Gastrocnemius medialis (tissue), 4 donors: ENCODE measurements around the gene RAD51B. TPM values are rescaled to one million over a fixed set of nuclear protein-coding genes. Genes with fewer than 3 reads are reported as not detected.

ENCODE experiments used
- ATAC-seq, 2 donors: fragments of 150-250 bp; one replicate each; pipeline ENCODE4 v1.9.1; 2016
- DNase-seq, 2 donors: peaks; one replicate each; pipeline ENCODE4 v3.0.0-alpha.2; 2019
- H3K27ac ChIP-seq, 4 donors: fragments of 200-600 bp; sonication (generic); 1 replicate in 1 of 4; 2 replicates in 3 of 4; pipeline ENCODE4 v1.5.1; 2016 to 2018; ENCODE audit warnings: mild to moderate bottlenecking in 2 of 4, moderate library complexity in 1 of 4
- H3K27me3 ChIP-seq, 3 donors: fragments of 200-600 bp; sonication (generic) in 2 of 3; 1 replicate in 1 of 3; 2 replicates in 2 of 3; pipeline versions ENCODE4 v1.5.1 to v1.6.0; 2016 to 2019; ENCODE audit warnings: mild to moderate bottlenecking in 1 of 3, moderate library complexity in 1 of 3
- H3K36me3 ChIP-seq, 2 donors: fragments of 200-600 bp; sonication (generic) in 1 of 2; one replicate each; pipeline ENCODE4 v1.5.1; 2017 to 2018
- H3K4me1 ChIP-seq, 2 donors: fragments of 200-600 bp; sonication (generic) in 1 of 2; one replicate each; pipeline ENCODE4 v1.5.1; 2016 to 2017; ENCODE audit warnings: mild to moderate bottlenecking in 2 of 2
- H3K4me3 ChIP-seq, 4 donors: fragments of 200-600 bp; sonication (generic) in 3 of 4; 1 replicate in 1 of 4; 2 replicates in 3 of 4; pipeline ENCODE4 v1.5.1; 2016 to 2019; ENCODE audit warnings: mild to moderate bottlenecking in 2 of 4
- H3K9me3 ChIP-seq, 3 donors: fragments of 200-600 bp; sonication (generic) in 2 of 3; 1 replicate in 1 of 3; 2 replicates in 2 of 3; pipeline ENCODE4 v1.5.1; 2016 to 2019
- POLR2A ChIP-seq, 2 donors: fragments of 450-650 bp; IDR thresholded peaks; one replicate each; pipeline ENCODE4 v1.6.1; 2017; ENCODE audit warnings: antibody characterized with exemption in 2 of 2, mild to moderate bottlenecking in 2 of 2, moderate library complexity in 2 of 2
- in situ Hi-C, 4 donors: fragments of 200-750 bp; cut with MboI; loops; one replicate each; pipeline versions ENCODE4 v1.15.0 to v1.8.0; 2017; ENCODE audit warnings: low sequenced_read_pairs in 4 of 4
- intact Hi-C: fragments of 100-400 bp; cut with DNase I; formaldehyde crosslinking; loops from one replicate; pipeline ENCODE4 v1.15.1; 2023; ENCODE audit warnings: low total_unique reads
- total RNA-seq, 4 donors: library from RNA; depleted of rRNA; stranded (reverse); fragments of >200 nt; gene quantifications; one replicate each; pipeline versions ENCODE4 v1.1.0 to v1.2.3, GENCODE V29; 2016
- TF ChIP-seq, protein P1 (sequence below), 5 experiments: fragments of 450-650 bp in 3 of 5; fragments of 200-600 bp in 2 of 5; sonication (generic) in 2 of 5; IDR thresholded peaks in 4 of 5; conservative IDR thresholded peaks in 1 of 5; 1 replicate in 4 of 5; 2 replicates in 1 of 5; pipeline ENCODE4 v1.5.1; 2016 to 2019; ENCODE audit warnings: antibody characterized with exemption in 5 of 5, mild to moderate bottlenecking in 3 of 5, moderate library complexity in 3 of 5

The RAD51B gene
- total RNA-seq, 4 donors from 2014 or later: 1.6 to 3.3 (median 2.4) TPM

DNA sequence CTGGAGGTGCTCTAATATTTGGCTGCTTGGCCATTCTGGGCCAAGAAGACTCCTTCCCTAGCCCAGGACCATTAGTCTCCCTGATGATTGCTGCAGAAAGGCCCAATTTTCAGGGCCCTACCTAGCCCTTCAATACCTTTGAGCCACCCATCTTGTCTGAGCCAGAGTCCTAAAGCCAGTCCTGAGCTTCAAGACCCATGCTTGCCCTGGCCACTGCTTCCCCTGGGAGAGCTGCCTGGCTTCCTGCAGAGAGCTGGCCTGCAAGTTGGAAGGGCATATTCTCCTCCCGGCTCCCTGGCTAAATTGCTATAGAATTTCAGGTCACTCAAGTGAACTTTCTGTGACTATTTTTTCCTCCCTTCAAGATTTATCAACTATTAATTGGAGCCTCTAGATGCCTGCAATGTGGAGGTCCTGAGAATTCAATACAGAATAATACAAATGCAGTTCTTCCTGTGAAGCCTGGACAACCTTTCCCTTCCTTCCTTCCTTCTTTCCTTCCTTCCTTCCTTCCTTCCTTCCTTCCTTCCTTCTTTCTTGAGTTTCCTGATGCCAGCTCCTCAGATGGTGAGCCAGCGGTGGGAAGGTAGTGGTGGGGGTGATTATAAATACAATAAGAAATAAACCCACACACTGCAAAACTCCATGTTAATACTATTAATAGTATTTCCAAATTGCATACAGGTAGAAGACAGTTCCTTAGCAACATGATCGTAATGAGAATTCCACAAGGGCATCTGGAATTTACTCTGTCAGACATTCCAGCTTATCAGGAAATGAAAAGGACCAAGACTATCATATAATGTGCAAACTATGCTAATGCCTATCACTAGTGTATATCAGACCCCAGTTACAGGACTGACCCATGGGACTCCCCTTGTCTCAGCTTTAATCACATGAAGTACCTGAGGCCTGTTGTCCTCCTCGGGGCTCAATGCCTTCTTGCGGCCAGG, 865.2 kb downstream of the RAD51B start:
- no peaks in the 10 kb centered on the region for H3K9me3 ChIP-seq
- DNase-seq (no peak), ATAC-seq (no peak)
- H3K4me3 ChIP-seq: no peak overlapping the region
- no peaks in the 10 kb centered on the region for H3K27me3 ChIP-seq
- intact Hi-C loops: no loop called here
- in situ Hi-C loops: no loop called here
- H3K27ac ChIP-seq: peak overlapping the region in 3 of 4 donors; percentile 66 to 77 (median 74)
- no peaks in the 10 kb centered on the region for H3K36me3 ChIP-seq
- peaks cover 30 to 35% of the 10 kb centered on the region in 2 donors for H3K4me1 ChIP-seq
- no peak for TF ChIP-seq POLR2A (IDR thresholded peaks at IDR 0.05)
- TF ChIP-seq, protein P1, sequence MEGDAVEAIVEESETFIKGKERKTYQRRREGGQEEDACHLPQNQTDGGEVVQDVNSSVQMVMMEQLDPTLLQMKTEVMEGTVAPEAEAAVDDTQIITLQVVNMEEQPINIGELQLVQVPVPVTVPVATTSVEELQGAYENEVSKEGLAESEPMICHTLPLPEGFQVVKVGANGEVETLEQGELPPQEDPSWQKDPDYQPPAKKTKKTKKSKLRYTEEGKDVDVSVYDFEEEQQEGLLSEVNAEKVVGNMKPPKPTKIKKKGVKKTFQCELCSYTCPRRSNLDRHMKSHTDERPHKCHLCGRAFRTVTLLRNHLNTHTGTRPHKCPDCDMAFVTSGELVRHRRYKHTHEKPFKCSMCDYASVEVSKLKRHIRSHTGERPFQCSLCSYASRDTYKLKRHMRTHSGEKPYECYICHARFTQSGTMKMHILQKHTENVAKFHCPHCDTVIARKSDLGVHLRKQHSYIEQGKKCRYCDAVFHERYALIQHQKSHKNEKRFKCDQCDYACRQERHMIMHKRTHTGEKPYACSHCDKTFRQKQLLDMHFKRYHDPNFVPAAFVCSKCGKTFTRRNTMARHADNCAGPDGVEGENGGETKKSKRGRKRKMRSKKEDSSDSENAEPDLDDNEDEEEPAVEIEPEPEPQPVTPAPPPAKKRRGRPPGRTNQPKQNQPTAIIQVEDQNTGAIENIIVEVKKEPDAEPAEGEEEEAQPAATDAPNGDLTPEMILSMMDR (IDR thresholded peaks at IDR 0.05 in 4 of 5, conservative IDR thresholded peaks at IDR 0.05 in 1 of 5): no peak

DNA sequence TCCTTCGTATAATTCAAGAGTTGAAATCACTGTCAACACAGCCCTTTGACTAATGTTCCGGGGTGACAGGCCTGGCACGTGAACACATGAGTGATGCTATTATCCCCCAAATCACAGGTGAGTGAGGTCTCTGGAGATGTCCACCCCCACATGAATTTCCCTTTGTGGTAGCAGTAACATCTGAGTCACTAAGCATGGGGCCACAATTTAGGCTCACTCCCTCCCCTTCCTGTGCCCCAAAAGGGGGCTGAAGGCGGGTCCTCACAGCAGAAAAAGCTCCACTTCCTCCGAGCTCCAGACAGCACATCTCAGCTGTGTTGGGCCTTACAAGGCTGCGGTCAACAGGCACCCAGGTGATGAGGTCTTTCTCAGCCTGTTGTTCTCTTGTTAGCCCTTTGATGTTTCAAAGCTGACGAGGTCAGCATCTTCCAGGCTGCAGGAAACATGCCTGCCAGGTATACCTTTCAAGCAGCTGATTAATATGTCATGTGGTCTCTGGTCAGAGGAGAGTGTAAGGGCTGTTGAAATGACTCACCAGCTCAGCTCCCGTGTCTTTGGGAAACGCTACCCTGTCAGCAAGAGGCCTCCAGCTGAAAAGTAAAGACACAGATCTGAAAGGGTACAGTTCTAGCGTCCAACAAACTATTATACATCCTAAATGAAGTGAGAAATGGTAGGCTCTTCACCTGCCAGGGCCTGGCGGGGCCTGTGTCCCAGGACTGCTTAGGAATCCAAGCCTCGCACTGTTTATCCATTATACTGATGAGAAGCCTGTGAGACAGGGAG, 866.0 kb downstream of the RAD51B start:
- DNase-seq (no peak), ATAC-seq (no peak)
- H3K27ac ChIP-seq: no peak overlapping the region
- H3K36me3 ChIP-seq: no peaks in the 10 kb centered on the region
- H3K9me3 ChIP-seq: no peaks in the 10 kb centered on the region
- intact Hi-C loops: no loop called here
- H3K4me3 ChIP-seq: no peak overlapping the region
- H3K4me1 ChIP-seq: peaks cover 30 to 34% of the 10 kb centered on the region in 2 donors
- H3K27me3 ChIP-seq: no peaks in the 10 kb centered on the region
- TF ChIP-seq POLR2A (IDR thresholded peaks at IDR 0.05): no peak
- TF ChIP-seq, protein P1 (IDR thresholded peaks at IDR 0.05 in 4 of 5, conservative IDR thresholded peaks at IDR 0.05 in 1 of 5): no peak
- in situ Hi-C loops: no loop called here

DNA sequence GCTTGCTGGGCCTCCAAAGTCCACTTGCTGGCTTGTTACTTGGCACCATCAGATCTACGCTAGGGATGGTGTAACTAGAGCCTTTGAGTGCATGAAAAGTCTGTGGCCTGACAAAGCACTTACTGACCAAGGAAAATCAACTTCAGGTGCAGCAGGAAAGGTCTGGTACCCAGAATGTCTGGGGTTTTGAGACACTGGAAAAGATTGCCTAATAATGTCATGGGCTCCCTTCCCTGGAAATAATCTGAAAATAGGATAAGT, 866.6 kb downstream of the RAD51B start:
- in situ Hi-C loops (no loop called here), intact Hi-C loops (no loop called here)
- no peaks in the 10 kb centered on the region for H3K27me3 ChIP-seq
- H3K4me3 ChIP-seq: no peak overlapping the region
- H3K9me3 ChIP-seq: no peaks in the 10 kb centered on the region
- peaks cover 28% of the 10 kb centered on the region in 2 donors for H3K4me1 ChIP-seq
- DNase-seq (no peak), ATAC-seq (no peak)
- no peak for TF ChIP-seq POLR2A (IDR thresholded peaks at IDR 0.05)
- TF ChIP-seq, protein P1 (IDR thresholded peaks at IDR 0.05 in 4 of 5, conservative IDR thresholded peaks at IDR 0.05 in 1 of 5): no peak
- no peaks in the 10 kb centered on the region for H3K36me3 ChIP-seq
- H3K27ac ChIP-seq: no peak overlapping the region

DNA sequence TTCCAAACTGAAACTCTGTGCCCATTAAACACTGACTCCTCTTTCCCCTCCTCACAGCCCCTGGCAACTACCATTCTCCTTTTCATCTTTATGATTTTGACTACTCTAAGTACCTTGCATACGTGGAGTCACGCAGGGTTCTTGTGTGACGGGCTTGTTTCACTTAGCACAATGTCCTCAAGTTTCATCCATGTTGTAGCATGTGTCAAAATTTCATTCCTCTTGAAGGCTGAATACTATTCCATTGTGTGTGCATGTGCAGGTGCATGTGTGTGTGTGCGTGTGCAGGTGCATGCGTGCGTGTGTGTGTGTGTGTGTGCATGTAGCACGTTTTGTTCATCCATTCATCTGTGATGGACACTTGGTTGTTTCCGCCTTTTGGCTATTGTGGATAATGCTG, 867.1 kb downstream of the RAD51B start:
- TF ChIP-seq POLR2A (IDR thresholded peaks at IDR 0.05): no peak
- TF ChIP-seq, protein P1 (IDR thresholded peaks at IDR 0.05 in 4 of 5, conservative IDR thresholded peaks at IDR 0.05 in 1 of 5): no peak
- DNase-seq: no peak
- no peaks in the 10 kb centered on the region for H3K36me3 ChIP-seq
- H3K9me3 ChIP-seq: no peaks in the 10 kb centered on the region
- H3K27me3 ChIP-seq: no peaks in the 10 kb centered on the region
- in situ Hi-C loops (no loop called here), intact Hi-C loops (no loop called here)
- H3K27ac ChIP-seq: no peak overlapping the region
- peaks cover 22 to 23% of the 10 kb centered on the region in 2 donors for H3K4me1 ChIP-seq
- no peak for ATAC-seq
- H3K4me3 ChIP-seq: no peak overlapping the region
